Measurements from ENCODE around the gene DVL1. TPM values are rescaled to one million over a fixed set of nuclear protein-coding genes. Genes with fewer than 3 reads are reported as not detected.

The DVL1 gene
- total and polyA plus RNA-seq, 9 of the 15 experiments (the other 6 are each of a cell fraction or from before 2014, with no cell fraction given): 0.62 to 135 (median 24.3) TPM

- Histone ChIP-seq H3K27me3 (ENCODE audit: control insufficient read depth in 2 of 2, insufficient read depth in 2 of 2, low read length in 2 of 2) (peaks cover 2 to 33% of the 10 kb centered on the region in 2 experiments; a peak in 3 of 5 replicates), H2AFZ (ENCODE audit: low read depth, low read length) (no peak overlapping the region), H3K4me2 (ENCODE audit: insufficient read depth, low read length) (no peak overlapping the region), H3K27ac (ENCODE audit: extremely low read depth, low read depth, low read length) (no peak overlapping the region), H3K4me1 (replicated peaks in 1 of 2; ENCODE audit: control insufficient read depth in 2 of 2, insufficient read depth in 2 of 2, low read length in 2 of 2) (peaks cover 0 to 72% of the 10 kb centered on the region in 2 experiments; a peak in 3 of 5 replicates), H3K4me3 (no peak overlapping the region), H3K9me1 (ENCODE audit: control insufficient read depth, insufficient read depth, low read length) (peaks cover 3% of the 10 kb centered on the region), H4K20me1 (replicated peaks; ENCODE audit: control insufficient read depth, insufficient read depth, low read length) (peaks cover 19% of the 10 kb centered on the region; the same call in 1 of the 2 replicates), H3K36me3 (ENCODE audit: control insufficient read depth, insufficient read depth, low read length) (no peaks in the 10 kb centered on the region), H3K9me3 (replicated peaks; ENCODE audit: control insufficient read depth, insufficient read depth, low read depth, low read length) (no peaks in the 10 kb centered on the region), H3K79me2 (ENCODE audit: control insufficient read depth, insufficient read depth, low read length) (no peaks in the 10 kb centered on the region), H3K9ac (ENCODE audit: insufficient read depth in 1 of 2, low read depth in 2 of 2, low read length in 2 of 2) (peak overlapping the region in 1 of 2 experiments; percentile 68; a peak in 2 of 4 replicates)
- in situ Hi-C loops (cut with MboI) (no loop called here), intact Hi-C loops (cut with micrococcal nuclease) (no loop called here)
- POLR2A ChIA-PET: interaction anchor here (0.5 to 2.3 kb wide), 6 partner anchors 11 to 271 kb away, joined by 3 to 6 read pairs (median 4); no protein-coding TSS in a partner anchor
- ATAC-seq (no peak), FAIRE-seq (no peak), DNase-seq (ENCODE audit: extremely low read depth in 1 of 4, low spot score in 3 of 4) (no peak)
- BruUV-seq (replicated peaks): no TSS peak
- TF ChIP-seq JUN (IDR thresholded peaks at IDR 0.05; ENCODE audit: borderline replicate concordance, low read depth, low read length) (no peak), JUN (CRISPR knock-in tag; IDR thresholded peaks at IDR 0.05; ENCODE audit: borderline replicate concordance) (peak; percentile 20; the same call in 1 of the 2 replicates), UBTF (IDR thresholded peaks at IDR 0.05; ENCODE audit: borderline replicate concordance in 1 of 2, low read depth in 2 of 2, low read length in 2 of 2) (peak in 1 of 2 experiments; percentile 33; a peak in 1 of 4 replicates), ZBTB7A (IDR thresholded peaks at IDR 0.05; ENCODE audit: borderline replicate concordance, control insufficient read depth, low read depth, low read length) (peak; percentile 13; the same call in 1 of the 2 replicates), HNRNPL (IDR thresholded peaks at IDR 0.05; ENCODE audit: low read depth, low read length) (peak; percentile 48; the same call in 1 of the 2 replicates), ZNF740 (CRISPR knock-in tag; IDR thresholded peaks at IDR 0.05) (peak; percentile 27; the same call in 1 of the 2 replicates), ZNF740 (tag; IDR thresholded peaks at IDR 0.05) (no peak), KLF16 (IDR thresholded peaks at IDR 0.05) (no peak)
- CTCF ChIA-PET (ENCODE audit: low intra/inter-chr PET ratio): no interaction called here
- 32% methylated on average over 33 of the region's 46 CpGs for WGBS (ENCODE audit: insufficient coverage, low coverage, missing lambda C conversion rate)
These were observed 61.7 kb downstream of the DVL1 start for GRCh38 chr1:1287288-1288110.
